K562 (cell line): ENCODE data around the gene SLAMF6.

Experiments
- ATF1 ChIP-seq, 2 experiments: fragments of 450-650 bp in 1 of 2; IDR thresholded peaks; 2 replicates each; pipeline ENCODE4 v1.6.1; 2016; ENCODE audit warnings: missing compliant biosample characterization in 1 of 2, missing genetic modification characterization in 1 of 2
- CTCF ChIP-seq, 3 experiments: IDR thresholded peaks in 2 of 3; conservative IDR thresholded peaks in 1 of 3; 2 replicates each; pipeline ENCODE4 v1.5.1; 2011 to 2012; ENCODE audit warnings: low read length in 3 of 3, mild to moderate bottlenecking in 3 of 3, control low read depth in 2 of 3, improper control_type of control experiment in 1 of 3, inconsistent platforms in 1 of 3, low read depth in 1 of 3, mixed read lengths in 1 of 3, moderate library complexity in 1 of 3; ENCODE audit not compliant: insufficient read depth in 2 of 3
- EWSR1 ChIP-seq: fragments of 450-650 bp; IDR thresholded peaks from 2 replicates; pipeline ENCODE4 v1.6.1; 2018; ENCODE audit warnings: borderline replicate concordance, mild to moderate bottlenecking, low read depth, moderate library complexity; ENCODE audit not compliant: partially characterized antibody
- EZH2 ChIP-seq: IDR thresholded peaks from 2 replicates; pipeline ENCODE4 v1.6.1; 2012; ENCODE audit warnings: low read depth, mild to moderate bottlenecking, inconsistent platforms, low read length, borderline replicate concordance
- HDGF ChIP-seq: fragments of 450-650 bp; IDR thresholded peaks from 2 replicates; pipeline ENCODE4 v1.6.1; 2016
- IRF1 ChIP-seq: sonication (generic); formaldehyde crosslinking; IDR thresholded peaks from 2 replicates; pipeline ENCODE4 v1.8.0; 2022; ENCODE audit warnings: missing genetic modification reagents, mild to moderate bottlenecking, borderline replicate concordance
- RFX5 ChIP-seq: IDR thresholded peaks from 2 replicates; pipeline ENCODE4 v1.6.1; 2011; ENCODE audit warnings: low read depth, mild to moderate bottlenecking, improper control_type of control experiment, low read length
- SIN3B ChIP-seq: fragments of 450-650 bp; IDR thresholded peaks from 2 replicates; pipeline ENCODE4 v1.6.1; 2017; ENCODE audit warnings: low read depth, mild to moderate bottlenecking, moderate library complexity
- TAF1 ChIP-seq: IDR thresholded peaks from 2 replicates; pipeline ENCODE4 v1.6.1; 2011; ENCODE audit warnings: mild to moderate bottlenecking, low read length, moderate library complexity; ENCODE audit not compliant: insufficient read depth, control insufficient read depth, severe bottlenecking; ENCODE audit errors: extremely low read depth
- YY1 ChIP-seq, 3 experiments: IDR thresholded peaks; 2 replicates each; pipeline ENCODE4 v1.6.1; 2011; ENCODE audit warnings: low read length in 2 of 3, mild to moderate bottlenecking in 2 of 3, moderate library complexity in 2 of 3, borderline replicate concordance in 1 of 3, control low read depth in 1 of 3, low read depth in 1 of 3; ENCODE audit not compliant: insufficient read depth in 3 of 3, insufficient replicate concordance in 2 of 3, control insufficient read depth in 1 of 3, insufficient read length in 1 of 3; ENCODE audit errors: extremely low read depth in 1 of 3
- ZBED1 ChIP-seq: IDR thresholded peaks from 2 replicates; pipeline ENCODE4 v1.6.1; 2014
- ZNF232 ChIP-seq: sonication (generic); formaldehyde crosslinking; IDR thresholded peaks from 2 replicates; pipeline ENCODE4 v1.8.0; 2022; ENCODE audit warnings: mild to moderate bottlenecking, missing genetic modification reagents
- ZNF395 ChIP-seq: fragments of 200-800 bp; sonication (Bioruptor generic); IDR thresholded peaks from 2 replicates; pipeline ENCODE4 v1.6.1; 2017; ENCODE audit warnings: missing genetic modification characterization, missing compliant biosample characterization
- ZNF639 ChIP-seq, 2 experiments: fragments of 200-800 bp in 1 of 2; sonication (Bioruptor generic) in 1 of 2; sonication (generic) in 1 of 2; formaldehyde crosslinking in 1 of 2; IDR thresholded peaks in 1 of 2; conservative IDR thresholded peaks in 1 of 2; 2 replicates each; pipeline versions ENCODE4 v1.5.0 to v1.6.1; 2016 to 2020; ENCODE audit warnings: missing compliant biosample characterization in 1 of 2, missing genetic modification characterization in 1 of 2, missing genetic modification reagents in 1 of 2

- TF ChIP-seq CTCF (IDR thresholded peaks at IDR 0.05 in 2 of 3, conservative IDR thresholded peaks at IDR 0.05 in 1 of 3; ENCODE audit: insufficient read depth in 2 of 3, low read depth in 1 of 3, low read length in 3 of 3) (no peak), ATF1 (CRISPR knock-in tag; IDR thresholded peaks at IDR 0.05) (no peak), ATF1 (tag; IDR thresholded peaks at IDR 0.05) (no peak), ZNF395 (CRISPR knock-in tag) (no peak), YY1 (IDR thresholded peaks at IDR 0.05; ENCODE audit: borderline replicate concordance in 1 of 3, control insufficient read depth in 1 of 3, extremely low read depth in 1 of 3, insufficient read depth in 3 of 3, insufficient read length in 1 of 3, insufficient replicate concordance in 2 of 3, low read depth in 1 of 3, low read length in 2 of 3) (no peak), SIN3B (no peak), RFX5 (no peak), EWSR1 (no peak), ZNF232 (CRISPR knock-in tag) (no peak), ZNF639 (CRISPR knock-in tag; conservative IDR thresholded peaks at IDR 0.05 in 1 of 2, IDR thresholded peaks at IDR 0.05 in 1 of 2) (no peak), HDGF (no peak), ZBED1 (no peak), TAF1 (no peak), IRF1 (CRISPR knock-in tag) (no peak), EZH2 (no peak)
These were observed 62.8 kb downstream of the SLAMF6 start for GRCh38 chr1:160460214-160460642.
